Type B pancreatic cell (in vitro differentiated cells): ENCODE data around the gene RPL39L. TPM values are rescaled to one million over a fixed set of nuclear protein-coding genes. Genes with fewer than 3 reads are reported as not detected.

Experiments
- DNase-seq: peaks from one replicate; pipeline ENCODE4 v3.0.0; 2021; ENCODE audit warnings: mixed read lengths; ENCODE audit not compliant: unreplicated experiment; ENCODE audit errors: extremely low spot score
- H3K27ac Mint-ChIP-seq: 2 replicates; pipeline ENCODE4 v1.8.0; 2021; ENCODE audit warnings: mild to moderate bottlenecking, mixed read lengths
- H3K27me3 Mint-ChIP-seq: 2 replicates; pipeline ENCODE4 v1.8.0; 2021; ENCODE audit warnings: mixed read lengths
- H3K36me3 Mint-ChIP-seq: 2 replicates; pipeline ENCODE4 v1.8.0; 2021; ENCODE audit warnings: mixed read lengths
- H3K4me1 Mint-ChIP-seq: one replicate; pipeline ENCODE4 v1.8.0; 2021; ENCODE audit warnings: mixed read lengths; ENCODE audit not compliant: unreplicated experiment
- H3K4me3 Mint-ChIP-seq: 2 replicates; pipeline ENCODE4 v1.8.0; 2021; ENCODE audit warnings: mild to moderate bottlenecking, mixed read lengths
- H3K9me3 Mint-ChIP-seq: 2 replicates; pipeline ENCODE4 v1.8.0; 2021; ENCODE audit warnings: mixed read lengths
- total RNA-seq: library from RNA; stranded (reverse); gene quantifications from 2 replicates; pipeline ENCODE4 v1.2.1, GENCODE V29; 2021; ENCODE audit warnings: low replicate concordance
- TF ChIP-seq, protein P1 (sequence below): fragments of 200-600 bp; sonication (generic); conservative IDR thresholded peaks from 2 replicates; pipeline ENCODE4 v1.5.0; 2021; ENCODE audit warnings: antibody characterized with exemption, mild to moderate bottlenecking

Gene RPL39L
- total RNA-seq, 1 donor from 2014 or later, result 14.9 TPM

- no peak for DNase-seq
Measured at GRCh38 chr3:187102073-187102634, 37.1 kb downstream of the RPL39L start.

DNA sequence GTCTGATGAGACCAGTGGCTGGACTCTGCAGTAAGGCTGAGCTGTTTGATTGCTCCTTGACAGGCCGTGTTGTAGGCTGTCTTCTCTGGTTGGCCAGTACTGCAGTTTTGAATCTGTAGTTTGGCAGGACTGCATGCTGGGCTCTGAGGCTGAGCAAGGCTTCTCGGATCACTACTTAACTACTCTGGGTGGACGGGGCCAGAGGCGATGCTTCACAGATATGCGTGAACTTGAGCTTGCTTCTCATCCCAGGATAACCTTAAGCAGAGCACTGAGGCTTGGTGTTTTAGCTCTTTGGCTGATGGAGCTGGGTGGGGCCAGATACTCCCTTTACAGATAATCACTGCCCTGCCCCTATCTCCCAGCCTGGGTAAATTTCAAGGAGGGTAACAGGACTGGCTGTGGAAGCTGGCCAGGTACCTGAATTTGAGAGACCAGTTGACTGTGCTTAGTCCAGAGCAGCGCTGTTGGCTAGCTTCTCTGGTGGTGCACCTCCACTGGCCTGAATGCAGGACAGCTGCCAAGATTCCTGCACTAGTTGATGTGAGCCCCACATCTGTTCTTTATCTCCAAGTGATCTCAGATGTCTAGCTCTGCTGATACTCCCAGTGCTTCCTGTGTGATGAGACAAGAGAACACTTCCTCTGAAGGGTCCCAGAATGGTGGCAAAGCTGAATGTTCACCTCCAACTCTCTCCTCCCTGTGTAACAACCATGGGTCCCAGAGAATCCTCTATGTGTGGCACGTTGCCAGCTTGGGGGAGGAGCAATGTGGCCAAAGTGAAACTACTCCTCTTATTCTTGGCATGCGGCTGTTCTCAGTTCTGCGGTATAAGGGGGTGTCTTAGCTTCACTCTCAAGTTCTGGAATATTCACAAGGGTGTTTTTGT, 37.9 kb downstream of the RPL39L start:
- TF ChIP-seq, protein P1, sequence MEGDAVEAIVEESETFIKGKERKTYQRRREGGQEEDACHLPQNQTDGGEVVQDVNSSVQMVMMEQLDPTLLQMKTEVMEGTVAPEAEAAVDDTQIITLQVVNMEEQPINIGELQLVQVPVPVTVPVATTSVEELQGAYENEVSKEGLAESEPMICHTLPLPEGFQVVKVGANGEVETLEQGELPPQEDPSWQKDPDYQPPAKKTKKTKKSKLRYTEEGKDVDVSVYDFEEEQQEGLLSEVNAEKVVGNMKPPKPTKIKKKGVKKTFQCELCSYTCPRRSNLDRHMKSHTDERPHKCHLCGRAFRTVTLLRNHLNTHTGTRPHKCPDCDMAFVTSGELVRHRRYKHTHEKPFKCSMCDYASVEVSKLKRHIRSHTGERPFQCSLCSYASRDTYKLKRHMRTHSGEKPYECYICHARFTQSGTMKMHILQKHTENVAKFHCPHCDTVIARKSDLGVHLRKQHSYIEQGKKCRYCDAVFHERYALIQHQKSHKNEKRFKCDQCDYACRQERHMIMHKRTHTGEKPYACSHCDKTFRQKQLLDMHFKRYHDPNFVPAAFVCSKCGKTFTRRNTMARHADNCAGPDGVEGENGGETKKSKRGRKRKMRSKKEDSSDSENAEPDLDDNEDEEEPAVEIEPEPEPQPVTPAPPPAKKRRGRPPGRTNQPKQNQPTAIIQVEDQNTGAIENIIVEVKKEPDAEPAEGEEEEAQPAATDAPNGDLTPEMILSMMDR, result no peak
- DNase-seq, result no peak
- Mint-ChIP-seq H3K4me1 (peaks cover 6% of the 10 kb centered on the region), H3K9me3 (peaks cover 11% of the 10 kb centered on the region), H3K27ac (no peak overlapping the region), H3K4me3 (no peak overlapping the region), H3K36me3 (peaks cover 4% of the 10 kb centered on the region), H3K27me3 (no peaks in the 10 kb centered on the region)

More at GRCh38 chr3:187102073-187102634, 37.1 kb downstream of the RPL39L start:
- peaks cover 9% of the 10 kb centered on the region for H3K9me3 Mint-ChIP-seq
- no peak overlapping the region for H3K27ac Mint-ChIP-seq
- H3K27me3 Mint-ChIP-seq, result no peaks in the 10 kb centered on the region
- H3K36me3 Mint-ChIP-seq, result peaks cover 4% of the 10 kb centered on the region
- H3K4me1 Mint-ChIP-seq, result peaks cover 6% of the 10 kb centered on the region
- TF ChIP-seq, protein P1, result no peak
- no peak overlapping the region for H3K4me3 Mint-ChIP-seq

DNA sequence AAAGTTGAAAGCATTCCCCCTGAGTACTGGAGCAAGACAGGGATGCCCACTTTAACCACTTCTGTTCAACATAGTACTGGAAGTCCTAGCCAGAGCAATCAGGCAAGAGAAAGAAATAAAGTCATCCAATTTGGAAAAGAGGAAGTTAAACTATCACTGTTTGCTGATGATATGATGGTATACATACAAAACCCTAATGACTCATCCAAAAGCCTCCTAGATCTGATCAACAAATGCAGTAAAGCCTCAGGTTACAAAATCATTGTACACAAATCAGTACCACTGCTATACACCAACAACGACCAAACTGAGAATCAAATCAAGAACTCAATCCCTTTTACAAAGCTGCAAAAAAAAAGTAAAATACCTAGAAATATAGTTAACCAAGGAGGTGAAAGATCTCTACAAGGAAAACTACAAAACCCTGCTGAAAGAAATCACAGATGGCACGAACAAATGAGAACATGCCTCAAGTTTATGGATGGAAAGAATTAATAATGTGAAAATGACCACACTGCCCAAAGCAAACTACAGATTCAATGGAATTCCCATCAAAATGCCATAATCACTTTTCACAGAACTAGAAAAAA, 40.3 kb downstream of the RPL39L start:
- peaks cover 4% of the 10 kb centered on the region for H3K36me3 Mint-ChIP-seq
- H3K9me3 Mint-ChIP-seq, result peaks cover 14% of the 10 kb centered on the region
- no peaks in the 10 kb centered on the region for H3K27me3 Mint-ChIP-seq
- TF ChIP-seq, protein P1, result no peak
- DNase-seq, result no peak
- H3K4me3 Mint-ChIP-seq, result no peak overlapping the region
- no peak overlapping the region for H3K27ac Mint-ChIP-seq
- peaks cover 6% of the 10 kb centered on the region for H3K4me1 Mint-ChIP-seq

DNA sequence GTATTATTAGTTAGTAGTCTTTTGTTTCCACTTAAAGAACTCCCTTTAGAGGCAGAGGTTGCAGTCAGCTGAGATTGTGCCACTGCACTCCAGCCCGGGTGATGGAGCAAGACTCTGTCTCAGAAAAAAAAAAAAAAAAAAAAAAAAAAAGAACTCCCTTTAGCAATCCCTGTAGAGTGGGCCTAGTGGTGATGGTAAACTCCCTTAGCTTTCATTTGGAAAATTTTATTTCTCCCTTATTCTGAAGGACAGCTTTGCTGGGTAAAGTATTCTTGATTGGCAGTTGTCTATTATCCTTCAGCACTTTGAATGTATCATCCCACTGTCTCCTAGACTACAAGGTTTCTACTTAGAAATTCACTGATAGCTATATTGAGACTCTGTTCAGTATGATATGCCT, 46.0 kb downstream of the RPL39L start:
- Mint-ChIP-seq H3K36me3 (no peaks in the 10 kb centered on the region), H3K9me3 (peaks cover 5% of the 10 kb centered on the region), H3K27ac (no peak overlapping the region), H3K4me3 (no peak overlapping the region), H3K27me3 (no peaks in the 10 kb centered on the region), H3K4me1 (no peaks in the 10 kb centered on the region)
- TF ChIP-seq, protein P1, result no peak
- DNase-seq, result no peak

DNA sequence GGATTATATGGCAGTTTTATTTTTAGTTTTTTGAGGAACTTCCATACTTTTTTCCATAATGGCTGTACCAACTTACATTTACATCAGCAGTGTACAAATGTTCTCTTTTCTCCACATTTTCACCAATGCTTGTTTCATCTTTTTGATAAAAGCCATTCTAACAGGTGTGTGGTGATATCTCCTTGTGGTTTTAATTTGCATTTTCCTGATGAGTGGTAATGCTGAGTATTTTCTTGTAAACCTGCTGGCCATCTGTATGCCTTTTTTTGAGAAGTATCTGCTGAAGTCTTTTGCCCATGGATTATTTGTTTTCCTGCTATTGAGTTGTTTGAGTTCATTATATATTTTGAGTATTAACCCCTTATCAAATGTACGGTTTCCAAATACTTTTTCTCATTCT, 50.6 kb downstream of the RPL39L start:
- Mint-ChIP-seq H3K27ac (no peak overlapping the region), H3K4me1 (no peaks in the 10 kb centered on the region), H3K4me3 (no peak overlapping the region), H3K27me3 (no peaks in the 10 kb centered on the region), H3K36me3 (no peaks in the 10 kb centered on the region), H3K9me3 (no peaks in the 10 kb centered on the region)
- DNase-seq, result no peak
- TF ChIP-seq, protein P1, result no peak
